ENCODE results near the gene SLC38A4.

DNA sequence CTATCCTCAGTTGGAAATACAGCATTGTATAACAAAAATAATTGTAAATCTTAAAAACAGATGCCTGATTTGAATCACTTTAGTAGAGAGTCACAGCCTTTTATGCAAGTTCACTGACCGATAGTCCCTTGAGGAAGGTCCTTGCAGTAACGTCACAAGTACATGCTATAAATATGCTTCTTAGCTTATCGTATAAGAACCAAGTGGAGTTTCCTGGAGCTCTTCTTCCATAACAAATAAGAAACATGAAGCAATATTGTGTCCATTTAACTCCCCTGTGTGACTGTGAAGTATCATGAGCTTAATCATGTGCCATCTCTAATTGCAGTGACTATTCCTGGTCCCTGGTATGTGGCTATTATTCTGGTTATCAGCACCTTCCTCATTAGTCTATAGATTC, 107.9 kb downstream of the SLC38A4 start:
- TF ChIP-seq TAF1 (IDR thresholded peaks at IDR 0.05; ENCODE audit: low read depth, low read length) (no peak), POLR2A (IDR thresholded peaks at IDR 0.05; ENCODE audit: low read depth, low read length) (no peak), POLR2AphosphoS5 (IDR thresholded peaks at IDR 0.05; ENCODE audit: low read depth, low read length) (no peak)
